Naive thymus-derived CD4-positive, alpha-beta T cell (primary cell): Measurements from ENCODE around the gene CCDC9. TPM values are rescaled to one million over a fixed set of nuclear protein-coding genes. Genes with fewer than 3 reads are reported as not detected.
A peak's percentile ranks its signal among the peaks of the same experiment; 100 is the strongest.

Experiments
- ATAC-seq: fragments of 150-1000 bp; cut with Tn5 transposase; 2 replicates; pipeline ENCODE4 v1.10.0; 2021; ENCODE audit warnings: mild to moderate bottlenecking, moderate library complexity
- CTCF ChIA-PET: fragments of 350-600 bp; sonication (Branson Sonifier 250); formaldehyde crosslinking; loops from one replicate; lab custom pipeline; 2021; ENCODE audit warnings: antibody characterized with exemption; lab: Charles Lee
- POLR2A ChIA-PET: fragments of 350-600 bp; sonication (Branson Sonifier 250); formaldehyde crosslinking; loops from one replicate; lab custom pipeline; 2021; ENCODE audit warnings: antibody characterized with exemption, inconsistent platforms; lab: Charles Lee
- DNase-seq, 9 donors: peaks; one replicate each; pipeline versions ENCODE4 v3.0.0 to v3.0.0-alpha.2; 2020 to 2022; ENCODE audit warnings: mixed read lengths in 1 of 9
- H3K27ac ChIP-seq: one replicate; pipeline ENCODE4 v1.7.0; 2013; ENCODE audit warnings: mild to moderate bottlenecking, low read depth, low read length, moderate library complexity
- H3K27me3 ChIP-seq, 2 donors: one replicate each; pipeline ENCODE4 v1.7.0; 2013; ENCODE audit warnings: low read length in 2 of 2, mild to moderate bottlenecking in 2 of 2, moderate library complexity in 2 of 2; ENCODE audit not compliant: control insufficient read depth in 2 of 2, insufficient read depth in 2 of 2
- H3K36me3 ChIP-seq, 3 experiments: 1 replicate in 2 of 3; 2 replicates in 1 of 3; pipeline ENCODE4 v1.7.0; 2013; ENCODE audit warnings: low read length in 3 of 3, mild to moderate bottlenecking in 3 of 3, moderate library complexity in 1 of 3; ENCODE audit not compliant: insufficient read depth in 3 of 3, control insufficient read depth in 2 of 3
- H3K4me1 ChIP-seq, 2 donors: one replicate each; pipeline ENCODE4 v1.7.0; 2013; ENCODE audit warnings: low read length in 2 of 2, mild to moderate bottlenecking in 2 of 2, moderate library complexity in 1 of 2; ENCODE audit not compliant: control insufficient read depth in 2 of 2, insufficient read depth in 2 of 2
- H3K4me3 ChIP-seq: 2 replicates; pipeline ENCODE4 v1.7.0; 2013; ENCODE audit warnings: mild to moderate bottlenecking, low read length
- H3K9me3 ChIP-seq, 3 experiments: 1 replicate in 2 of 3; 2 replicates in 1 of 3; pipeline ENCODE4 v1.7.0; 2013; ENCODE audit warnings: low read length in 3 of 3; ENCODE audit not compliant: control insufficient read depth in 2 of 3
- H3K27ac Mint-ChIP-seq, 9 donors: one replicate each; pipeline ENCODE4 v1.8.0; 2020 to 2022; ENCODE audit warnings: mixed read lengths in 9 of 9, mild to moderate bottlenecking in 8 of 9, moderate library complexity in 5 of 9, inconsistent platforms in 2 of 9
- H3K27me3 Mint-ChIP-seq, 5 donors: one replicate each; pipeline ENCODE4 v1.8.0; 2021 to 2022; ENCODE audit warnings: mixed read lengths in 5 of 5, mild to moderate bottlenecking in 1 of 5
- H3K36me3 Mint-ChIP-seq, 5 donors: one replicate each; pipeline ENCODE4 v1.8.0; 2020 to 2022; ENCODE audit warnings: mixed read lengths in 5 of 5, mild to moderate bottlenecking in 3 of 5, inconsistent platforms in 1 of 5
- H3K4me1 Mint-ChIP-seq, 7 donors: one replicate each; pipeline ENCODE4 v1.8.0; 2020 to 2022; ENCODE audit warnings: mixed read lengths in 7 of 7, mild to moderate bottlenecking in 3 of 7, inconsistent platforms in 1 of 7
- H3K4me3 Mint-ChIP-seq, 10 donors: one replicate each; pipeline ENCODE4 v1.8.0; 2020 to 2022; ENCODE audit warnings: mild to moderate bottlenecking in 10 of 10, mixed read lengths in 10 of 10, moderate library complexity in 6 of 10, inconsistent platforms in 2 of 10
- H3K9me3 Mint-ChIP-seq, 11 donors: one replicate each; pipeline ENCODE4 v1.8.0; 2020 to 2022; ENCODE audit warnings: mixed read lengths in 11 of 11, mild to moderate bottlenecking in 4 of 11, inconsistent platforms in 1 of 11, moderate library complexity in 1 of 11
- intact Hi-C, 2 donors: fragments of 100-400 bp; cut with micrococcal nuclease; formaldehyde crosslinking; loops; one replicate each; pipeline ENCODE4 v1.15.1; 2023
- polyA plus RNA-seq, 2 donors: library from polyadenylated mRNA; unstranded; fragments of 300-500 nt; fragmentation: Illumina TruSeq; gene quantifications; one replicate each; pipeline ENCODE4 v1.2.3, GENCODE V29; 2021
- total RNA-seq, 6 experiments: library from RNA in 5 of 6; stranded (reverse) in 5 of 6; gene quantifications; 1 replicate in 5 of 6; 2 replicates in 1 of 6; pipeline ENCODE4 v1.2.3 and lab custom pipeline; 2021 to 2026

The CCDC9 gene
- 10 to 100 TPM; 41.9 to 80.0 (median 51.4) TPM for total RNA-seq
- polyA plus RNA-seq = 10 to 100 TPM in 1 of 2 donors, 1 to 10 TPM in 1; 8.5 to 13.0 TPM
- 78.3 reads per million, percentile 80 among the genes with 10 or more reads in this experiment for total RNA-seq (lab: John Stamatoyannopoulos, UW)

DNA sequence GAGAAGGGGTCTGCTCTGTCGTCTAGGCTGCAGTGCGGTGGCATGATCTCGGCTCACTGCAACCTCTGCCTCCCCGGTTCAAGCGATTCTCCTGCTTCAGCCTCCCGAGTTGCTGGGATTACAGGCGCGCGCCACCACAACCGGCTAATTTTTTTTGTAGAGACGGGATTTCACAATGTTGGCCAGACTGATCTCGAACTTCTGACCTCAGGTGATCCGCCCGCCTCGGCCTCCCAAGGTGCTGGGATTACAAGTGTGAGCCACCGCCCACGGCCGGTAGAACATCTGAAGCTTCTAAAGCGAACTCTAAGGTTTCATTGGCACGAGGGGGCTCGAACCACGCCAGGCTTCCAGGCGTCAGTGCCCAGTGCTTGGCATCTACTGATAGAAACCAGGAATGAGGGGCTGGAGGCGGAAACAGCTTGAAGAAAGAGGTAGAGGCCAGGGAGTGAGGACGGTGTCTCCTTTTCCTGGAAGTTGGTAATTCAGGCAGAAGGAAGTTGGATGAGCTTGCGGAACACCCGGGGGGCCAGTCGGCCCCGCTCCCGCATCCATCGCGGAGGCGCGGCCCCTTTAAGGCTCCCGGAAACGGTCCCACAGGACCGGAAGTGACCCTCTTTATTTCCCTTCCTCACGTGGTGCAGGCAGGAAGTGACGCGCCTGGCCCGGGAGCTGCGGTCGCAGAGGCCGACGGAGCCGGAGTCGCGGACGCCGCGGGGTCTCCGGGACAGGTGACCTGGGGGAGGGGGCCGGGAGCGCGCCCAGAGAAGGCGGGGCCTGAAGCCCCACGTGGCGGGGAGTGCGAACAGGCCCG lies at the start of gene CCDC9:
CCDC9 (plus strand) TSS at position 647 of the 814 bp plus-strand sequence. CDS start 1,876 bp downstream, outside the sequence.
- peaks cover 0 to 2% (median 0%) of the 10 kb centered on the region in 11 donors for H3K9me3 Mint-ChIP-seq
- Histone ChIP-seq H3K4me3 (peak within 1 kb of the TSS; percentile 65), H3K27me3 (no peaks in the 10 kb centered on the region), H3K4me1 (peaks cover 15 to 24% of the 10 kb centered on the region in 2 donors), H3K36me3 (peaks cover 0 to 31% (median 14%) of the 10 kb centered on the region in 3 experiments), H3K27ac (peak within 1 kb of the TSS; percentile 90), H3K9me3 (no peaks in the 10 kb centered on the region)
- peak within 1 kb of the TSS; percentile 90 to 99 (median 97) for H3K27ac Mint-ChIP-seq
- intact Hi-C loops = loop anchor here (1.0 to 5.0 kb wide), 13 partner anchors 12 to 1381 kb away; partner anchors contain the start of genes ARHGAP35 (in 2 of the 2), DBP (in 2 of the 2), TMEM160 (in 2 of the 2) and ZC3H4 (in 2 of the 2)
- peaks cover 33 to 43% (median 37%) of the 10 kb centered on the region in 7 donors for H3K4me1 Mint-ChIP-seq
- H3K27me3 Mint-ChIP-seq = peaks cover 0 to 2% (median 0%) of the 10 kb centered on the region in 5 donors
- DNase-seq = peak in 8 of 9 donors; percentile 86 to 94 (median 90)
- ChIA-PET POLR2A (interaction anchor here (0.6 to 4.2 kb wide), 15 partner anchors 11 to 654 kb away, joined by 3 to 44 read pairs (median 6); partner anchors contain the start of genes INAFM1 and ZC3H4), CTCF (interaction anchor here (0.7 to 1.8 kb wide), 8 partner anchors 9 to 110 kb away, joined by 3 to 8 read pairs (median 4); no protein-coding TSS in a partner anchor)
- H3K4me3 Mint-ChIP-seq = peak within 1 kb of the TSS; percentile 85 to 97 (median 90)
- peaks cover 8 to 27% (median 23%) of the 10 kb centered on the region in 5 donors for H3K36me3 Mint-ChIP-seq
- ATAC-seq = no peak

DNA sequence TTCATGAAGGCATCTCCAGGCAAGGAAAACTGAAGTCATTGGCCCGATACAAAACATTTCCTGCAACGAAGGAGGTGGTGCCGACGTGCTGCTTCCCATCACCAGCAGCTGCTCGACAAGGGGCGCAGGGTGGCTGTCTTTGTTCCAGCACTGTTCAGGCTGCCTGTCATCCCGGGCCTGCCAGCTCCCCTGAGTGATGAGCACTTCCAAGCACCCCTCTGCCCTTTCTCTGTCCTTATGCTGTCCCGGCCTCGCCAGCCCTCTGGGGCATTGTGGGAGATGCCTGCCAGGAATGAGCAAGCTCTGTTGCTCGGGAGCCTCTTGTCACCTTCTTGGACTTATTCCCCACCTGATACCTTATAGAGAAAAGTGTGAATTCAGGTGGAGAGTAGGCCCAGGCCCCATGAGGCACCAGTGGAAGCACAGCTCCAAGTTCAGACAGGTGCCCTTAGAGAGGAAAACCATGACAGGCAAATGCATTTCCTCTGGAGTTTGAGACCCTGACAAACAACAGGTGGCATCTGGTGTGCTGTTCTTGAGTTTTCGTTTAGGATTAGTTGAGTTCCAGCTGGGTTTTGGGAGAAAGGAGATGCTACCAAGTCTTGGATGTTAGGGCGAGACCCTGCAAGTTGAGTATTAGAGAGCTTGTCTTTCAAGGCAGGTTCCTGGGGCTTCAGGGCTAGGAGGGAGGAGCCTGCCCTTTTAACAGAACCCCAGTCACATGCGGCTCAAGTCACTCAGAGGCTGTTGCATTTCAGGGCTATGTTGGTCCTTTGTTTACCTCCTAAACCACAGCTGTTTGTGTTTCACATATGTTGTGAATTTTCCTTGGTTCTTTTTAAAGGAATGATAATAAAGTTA lies 46.8 kb upstream of the CCDC9 start:
- H3K27ac Mint-ChIP-seq = peak overlapping the region in 8 of 9 donors; percentile 35 to 87 (median 64)

DNA sequence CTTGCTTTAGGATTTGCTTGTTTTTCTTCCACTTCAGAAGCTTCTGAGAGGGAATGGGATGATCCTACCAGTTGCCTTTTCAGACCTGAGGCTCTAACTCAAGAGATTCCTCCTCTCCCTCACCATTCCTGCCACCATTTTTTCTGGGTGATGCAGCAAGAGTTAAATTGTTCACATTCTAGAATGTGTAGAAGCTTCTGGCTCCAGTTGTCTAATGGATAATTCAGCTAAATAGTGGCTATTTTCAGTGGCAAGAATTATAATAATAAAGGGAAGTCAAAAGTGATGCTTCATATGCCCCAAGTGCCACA lies 46.2 kb upstream of the CCDC9 start:
- Histone ChIP-seq H3K27me3 (no peaks in the 10 kb centered on the region), H3K4me1 (peaks cover 8 to 10% of the 10 kb centered on the region in 2 donors), H3K9me3 (no peaks in the 10 kb centered on the region), H3K4me3 (no peak overlapping the region), H3K36me3 (peaks cover 5 to 51% (median 5%) of the 10 kb centered on the region in 3 experiments), H3K27ac (no peak overlapping the region)
- intact Hi-C loops = loop anchor here (1.0 kb wide), 7 partner anchors 16 to 80 kb away; partner anchors contain the start of gene SAE1 (in 1 of the 2)
- Mint-ChIP-seq H3K27me3 (no peaks in the 10 kb centered on the region), H3K9me3 (no peaks in the 10 kb centered on the region), H3K27ac (peak overlapping the region in 4 of 9 donors; percentile 31 to 88 (median 87)), H3K4me1 (peaks cover 8 to 33% (median 14%) of the 10 kb centered on the region in 7 donors), H3K4me3 (no peak overlapping the region), H3K36me3 (peaks cover 0 to 41% (median 14%) of the 10 kb centered on the region in 5 donors)
- DNase-seq (no peak), ATAC-seq (no peak)
- ChIA-PET POLR2A (interaction anchor here (0.6 to 6.4 kb wide), 20 partner anchors 10 to 97 kb away, joined by 3 to 67 read pairs (median 7); partner anchors contain the start of genes SAE1 and ZC3H4), CTCF (interaction anchor here (0.6 to 6.8 kb wide), 23 partner anchors 12 to 1794 kb away, joined by 3 to 183 read pairs (median 10); partner anchors contain the start of genes CCDC9 and SAE1)

More for the DNA sequence above, 46.8 kb upstream of the CCDC9 start:
- no peaks in the 10 kb centered on the region for H3K27me3 ChIP-seq
- no peak for DNase-seq
- intact Hi-C loops = loop anchor here (1.0 kb wide), 7 partner anchors 17 to 79 kb away; partner anchors contain the start of gene SAE1 (in 1 of the 2)
- H3K36me3 ChIP-seq = peaks cover 5 to 57% (median 11%) of the 10 kb centered on the region in 3 experiments
- no peaks in the 10 kb centered on the region for H3K27me3 Mint-ChIP-seq
- no peak for ATAC-seq
- no peak overlapping the region for H3K4me3 ChIP-seq
- H3K27ac ChIP-seq = no peak overlapping the region
- H3K4me3 Mint-ChIP-seq = no peak overlapping the region
- peaks cover 8 to 10% of the 10 kb centered on the region in 2 donors for H3K4me1 ChIP-seq
- H3K9me3 ChIP-seq = no peaks in the 10 kb centered on the region
- CTCF ChIA-PET = interaction anchor here (1.1 to 6.8 kb wide), 16 partner anchors 11 to 196 kb away, joined by 3 to 183 read pairs (median 14); partner anchors contain the start of genes CCDC9 and SAE1
- POLR2A ChIA-PET = interaction anchor here (1.3 to 6.4 kb wide), 12 partner anchors 16 to 96 kb away, joined by 6 to 67 read pairs (median 10); partner anchors contain the start of gene ZC3H4
- H3K4me1 Mint-ChIP-seq = peaks cover 8 to 36% (median 14%) of the 10 kb centered on the region in 7 donors
- H3K36me3 Mint-ChIP-seq = peaks cover 0 to 47% (median 20%) of the 10 kb centered on the region in 5 donors
- no peaks in the 10 kb centered on the region for H3K9me3 Mint-ChIP-seq

DNA sequence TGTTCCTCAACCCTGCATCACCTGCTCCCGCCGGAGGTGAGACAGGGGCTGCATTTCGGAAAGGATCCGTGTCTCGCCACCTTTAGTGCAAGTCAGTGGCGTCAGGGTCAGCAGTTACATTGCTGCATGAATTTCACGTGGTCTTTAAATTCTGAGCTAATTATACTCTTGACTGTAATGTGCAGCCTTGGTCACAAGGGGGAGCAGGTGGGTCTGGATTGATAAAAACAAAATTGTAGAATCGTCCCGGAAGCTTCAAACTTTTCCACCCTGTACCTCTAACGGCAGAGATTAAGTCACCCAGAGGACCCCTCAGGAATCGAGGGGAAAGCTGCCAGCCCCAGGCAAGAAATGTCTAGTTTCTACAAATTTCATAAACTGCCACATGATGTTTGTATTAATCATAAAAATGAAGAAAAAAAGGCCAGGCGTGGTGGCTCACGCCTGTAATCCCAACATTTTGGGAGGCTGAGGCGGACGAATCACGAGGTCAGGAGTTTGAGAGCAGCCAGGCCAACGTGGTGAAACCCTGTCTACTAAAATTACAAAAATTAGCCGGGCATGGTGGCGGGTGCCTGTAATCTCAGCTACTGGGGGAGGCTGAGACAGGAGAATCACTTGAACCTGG lies 45.5 kb upstream of the CCDC9 start:
- no peak overlapping the region for H3K4me3 ChIP-seq
- H3K4me1 Mint-ChIP-seq = peaks cover 8 to 30% (median 14%) of the 10 kb centered on the region in 7 donors
- H3K9me3 Mint-ChIP-seq = no peaks in the 10 kb centered on the region
- ATAC-seq = peak; percentile 97
- peak overlapping the region; percentile 55 to 88 (median 82) for H3K27ac Mint-ChIP-seq
- H3K4me3 Mint-ChIP-seq = peak overlapping the region in 8 of 10 donors; percentile 5 to 53 (median 18)
- POLR2A ChIA-PET = interaction anchor here (0.6 to 6.4 kb wide), 21 partner anchors 9 to 97 kb away, joined by 3 to 67 read pairs (median 6); partner anchors contain the start of genes SAE1 and ZC3H4
- no peaks in the 10 kb centered on the region for H3K27me3 Mint-ChIP-seq
- DNase-seq = peak; percentile 51 to 83 (median 76)
- intact Hi-C loops = loop anchor here (1.0 kb wide), 7 partner anchors 15 to 81 kb away; partner anchors contain the start of gene SAE1 (in 1 of the 2)
- H3K27me3 ChIP-seq = no peaks in the 10 kb centered on the region
- peaks cover 8 to 10% of the 10 kb centered on the region in 2 donors for H3K4me1 ChIP-seq
- no peaks in the 10 kb centered on the region for H3K9me3 ChIP-seq
- CTCF ChIA-PET = interaction anchor here (0.6 to 6.8 kb wide), 28 partner anchors 9 to 1795 kb away, joined by 3 to 183 read pairs (median 8); partner anchors contain the start of genes CCDC9 and SAE1
- peak overlapping the region; percentile 49 for H3K27ac ChIP-seq
- H3K36me3 ChIP-seq = peaks cover 0 to 44% (median 4%) of the 10 kb centered on the region in 3 experiments
- H3K36me3 Mint-ChIP-seq = peaks cover 0 to 37% (median 11%) of the 10 kb centered on the region in 5 donors

DNA sequence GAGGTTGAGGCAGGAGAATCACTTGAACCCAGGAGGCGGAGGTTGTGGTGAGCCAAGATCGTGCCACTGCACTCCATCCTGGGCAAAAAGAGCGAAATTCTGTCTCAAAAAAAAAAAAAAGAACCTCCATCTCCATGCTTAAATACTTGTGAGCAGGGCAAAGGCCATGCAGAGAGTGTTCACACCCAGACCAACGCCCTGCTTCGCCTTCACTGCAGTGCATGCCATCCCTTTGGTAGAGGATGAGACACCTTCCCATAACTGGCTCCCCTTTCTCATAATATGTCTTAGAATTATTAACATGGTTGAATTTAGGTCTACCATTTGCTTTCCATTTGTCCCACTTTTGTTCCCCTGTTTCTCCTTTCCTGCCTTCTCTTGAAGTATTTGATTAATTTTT lies 40.7 kb upstream of the CCDC9 start:
- H3K4me1 ChIP-seq = peaks cover 5 to 7% of the 10 kb centered on the region in 2 donors
- no peaks in the 10 kb centered on the region for H3K27me3 Mint-ChIP-seq
- H3K27ac ChIP-seq = no peak overlapping the region
- H3K4me3 Mint-ChIP-seq = no peak overlapping the region
- no peaks in the 10 kb centered on the region for H3K27me3 ChIP-seq
- peak overlapping the region in 2 of 9 donors; percentile 3 to 30 for H3K27ac Mint-ChIP-seq
- intact Hi-C loops = no loop called here
- no peak overlapping the region for H3K4me3 ChIP-seq
- H3K36me3 ChIP-seq = no peaks in the 10 kb centered on the region
- ChIA-PET CTCF (interaction anchor here (1.0 kb wide), 1 partner anchor 29 kb away, joined by 4 read pairs; no protein-coding TSS in a partner anchor), POLR2A (interaction anchor here (0.6 to 1.0 kb wide), 4 partner anchors 10 to 594 kb away, joined by 3 to 5 read pairs (median 4); no protein-coding TSS in a partner anchor)
- ATAC-seq (no peak), DNase-seq (no peak)
- peaks cover 3 to 12% (median 6%) of the 10 kb centered on the region in 7 donors for H3K4me1 Mint-ChIP-seq
- no peaks in the 10 kb centered on the region for H3K9me3 Mint-ChIP-seq
- H3K9me3 ChIP-seq = no peaks in the 10 kb centered on the region
- peaks cover 0 to 4% (median 3%) of the 10 kb centered on the region in 5 donors for H3K36me3 Mint-ChIP-seq
